Measurements from ENCODE around the gene PAPPA. TPM values are rescaled to one million over a fixed set of nuclear protein-coding genes. Genes with fewer than 3 reads are reported as not detected.

Gene PAPPA
- total and polyA plus RNA-seq, 9 of the 15 experiments (the other 6 are each of a cell fraction or from before 2014, with no cell fraction given): 0.06 to 0.18 (median 0.11) TPM

DNA sequence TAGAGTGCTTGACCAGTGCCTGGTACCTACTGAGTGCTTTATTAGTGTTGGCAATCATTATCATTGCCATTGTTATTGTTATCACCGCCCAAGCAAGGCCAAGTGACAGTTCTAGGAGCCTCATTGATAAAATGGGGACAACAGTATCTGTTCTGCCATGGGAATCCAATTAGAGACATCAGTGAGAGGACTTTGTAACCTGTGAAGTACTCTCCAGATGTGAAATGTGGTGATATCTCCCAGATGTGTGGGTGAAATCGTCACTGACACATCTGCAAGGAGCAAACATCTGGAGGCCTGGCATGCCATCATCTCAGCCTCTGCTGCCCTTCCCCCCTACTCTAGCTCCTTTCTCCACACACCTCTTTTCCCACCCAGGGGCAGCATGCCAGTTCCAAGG is 260.8 kb downstream of the PAPPA start:
- ChIA-PET CTCF (ENCODE audit: low intra/inter-chr PET ratio) (no interaction called here), POLR2A (no interaction called here)
- Histone ChIP-seq H3K27ac (ENCODE audit: extremely low read depth, low read depth, low read length) (no peak overlapping the region), H3K4me2 (ENCODE audit: insufficient read depth, low read length) (no peak overlapping the region), H2AFZ (ENCODE audit: low read depth, low read length) (no peak overlapping the region), H3K36me3 (ENCODE audit: control insufficient read depth, insufficient read depth, low read length) (no peaks in the 10 kb centered on the region), H4K20me1 (replicated peaks; ENCODE audit: control insufficient read depth, insufficient read depth, low read length) (no peaks in the 10 kb centered on the region), H3K4me1 (replicated peaks in 1 of 2; ENCODE audit: control insufficient read depth in 2 of 2, insufficient read depth in 2 of 2, low read length in 2 of 2) (peaks cover 0 to 30% of the 10 kb centered on the region in 2 experiments; a peak in 3 of 5 replicates), H3K4me3 (no peak overlapping the region), H3K9ac (ENCODE audit: insufficient read depth in 1 of 2, low read depth in 2 of 2, low read length in 2 of 2) (no peak overlapping the region), H3K9me3 (replicated peaks; ENCODE audit: control insufficient read depth, insufficient read depth, low read depth, low read length) (no peaks in the 10 kb centered on the region), H3K27me3 (ENCODE audit: control insufficient read depth in 2 of 2, insufficient read depth in 2 of 2, low read length in 2 of 2) (no peaks in the 10 kb centered on the region), H3K79me2 (ENCODE audit: control insufficient read depth, insufficient read depth, low read length) (no peaks in the 10 kb centered on the region), H3K9me1 (ENCODE audit: control insufficient read depth, insufficient read depth, low read length) (no peaks in the 10 kb centered on the region)
- DNase-seq (ENCODE audit: extremely low read depth in 1 of 4, low spot score in 3 of 4): no peak
- TF ChIP-seq CBFA2T2 (conservative IDR thresholded peaks at IDR 0.05) (peak; percentile 45; the same call in 1 of the 2 replicates), CBFA2T3 (IDR thresholded peaks at IDR 0.05) (peak; percentile 68), ZNF146 (CRISPR knock-in tag; IDR thresholded peaks at IDR 0.05; ENCODE audit: unreplicated experiment) (no peak)
- in situ Hi-C loops (cut with MboI): no loop called here
- no peak for ATAC-seq
- intact Hi-C loops (cut with micrococcal nuclease): no loop called here
- FAIRE-seq: no peak
- no TSS peak for BruUV-seq (replicated peaks)
- 28% methylated on average over 2 of the region's 2 CpGs for WGBS (ENCODE audit: insufficient coverage, low coverage, missing lambda C conversion rate)

GRCh38 chr9:116416421-116416820 is 262.8 kb downstream of the PAPPA start:
- no peak overlapping the region for H3K9ac ChIP-seq (ENCODE audit: insufficient read depth in 1 of 2, low read depth in 2 of 2, low read length in 2 of 2)
- CTCF ChIA-PET (ENCODE audit: low intra/inter-chr PET ratio): no interaction called here

More at GRCh38 chr9:116416421-116416820, 262.8 kb downstream of the PAPPA start:
- Histone ChIP-seq H3K4me2 (ENCODE audit: insufficient read depth, low read length) (no peak overlapping the region), H2AFZ (ENCODE audit: low read depth, low read length) (no peak overlapping the region), H3K27ac (ENCODE audit: extremely low read depth, low read depth, low read length) (no peak overlapping the region), H4K20me1 (replicated peaks; ENCODE audit: control insufficient read depth, insufficient read depth, low read length) (no peaks in the 10 kb centered on the region), H3K9me1 (ENCODE audit: control insufficient read depth, insufficient read depth, low read length) (no peaks in the 10 kb centered on the region), H3K4me3 (no peak overlapping the region), H3K9me3 (replicated peaks; ENCODE audit: control insufficient read depth, insufficient read depth, low read depth, low read length) (no peaks in the 10 kb centered on the region), H3K36me3 (ENCODE audit: control insufficient read depth, insufficient read depth, low read length) (no peaks in the 10 kb centered on the region), H3K79me2 (ENCODE audit: control insufficient read depth, insufficient read depth, low read length) (no peaks in the 10 kb centered on the region), H3K27me3 (ENCODE audit: control insufficient read depth in 2 of 2, insufficient read depth in 2 of 2, low read length in 2 of 2) (no peaks in the 10 kb centered on the region), H3K4me1 (replicated peaks in 1 of 2; ENCODE audit: control insufficient read depth in 2 of 2, insufficient read depth in 2 of 2, low read length in 2 of 2) (peaks cover 10 to 39% of the 10 kb centered on the region in 2 experiments)
- no peak for FAIRE-seq
- TF ChIP-seq MAZ (CRISPR knock-in tag; conservative IDR thresholded peaks at IDR 0.05 in 1 of 2, IDR thresholded peaks at IDR 0.05 in 1 of 2): 0 out of 4 replicates have a peak, but pooled peaks of 1 of the 2 experiments have one; percentile 15
- no peak for TF ChIP-seq ZNF507 (tag; conservative IDR thresholded peaks at IDR 0.05)
- no TSS peak for BruUV-seq (replicated peaks)
- in situ Hi-C loops (cut with MboI) (no loop called here), intact Hi-C loops (cut with micrococcal nuclease) (no loop called here)
- POLR2A ChIA-PET: interaction anchor here (0.6 to 1.7 kb wide), 3 partner anchors 18 to 101 kb away, joined by 3 to 5 read pairs (median 4); no protein-coding TSS in a partner anchor
- no peak for DNase-seq (ENCODE audit: extremely low read depth in 1 of 4, low spot score in 3 of 4)
- 88% methylated on average over 1 of the region's 1 CpG for WGBS (ENCODE audit: insufficient coverage, low coverage, missing lambda C conversion rate)
- no peak for ATAC-seq
